Measurements from ENCODE around the gene MIS18A.

- TF ChIP-seq USF2 (CRISPR knock-in tag; IDR thresholded peaks at IDR 0.05) (no peak), ESRRA (CRISPR knock-in tag; IDR thresholded peaks at IDR 0.05; ENCODE audit: borderline replicate concordance) (no peak), CTCF (IDR thresholded peaks at IDR 0.05) (no peak), TP53 (CRISPR knock-in tag; IDR thresholded peaks at IDR 0.05) (no peak), FOXP4 (CRISPR knock-in tag; IDR thresholded peaks at IDR 0.05) (no peak), CREB1 (CRISPR knock-in tag; IDR thresholded peaks at IDR 0.05) (no peak), ZNF138 (CRISPR knock-in tag; conservative IDR thresholded peaks at IDR 0.05) (no peak), IRF1 (CRISPR knock-in tag; IDR thresholded peaks at IDR 0.05) (no peak), ZNF423 (CRISPR knock-in tag; IDR thresholded peaks at IDR 0.05) (no peak), TEAD4 (CRISPR knock-in tag; IDR thresholded peaks at IDR 0.05) (no peak), ETV6 (CRISPR knock-in tag; IDR thresholded peaks at IDR 0.05) (no peak), JUN (CRISPR knock-in tag; IDR thresholded peaks at IDR 0.05) (no peak), E2F5 (CRISPR knock-in tag; IDR thresholded peaks at IDR 0.05) (no peak), ZNF232 (CRISPR knock-in tag; IDR thresholded peaks at IDR 0.05) (no peak)
These were observed 22.6 kb downstream of the MIS18A start for GRCh38 chr21:32256251-32256650.

Data from WTC11 (cell line).